ENCODE measurements around the gene PRKCH.
A peak's percentile ranks its signal among the peaks of the same experiment; 100 is the strongest.

The PRKCH gene

GRCh38 chr14:61575551-61576150, 254.3 kb downstream of the PRKCH start:
- TF ChIP-seq CTCF (conservative IDR thresholded peaks at IDR 0.05; ENCODE audit: low read length): no peak
- no peak for TF ChIP-seq EZH2phosphoT487 (IDR thresholded peaks at IDR 0.05; ENCODE audit: borderline replicate concordance)
- H3K79me2 ChIP-seq (ENCODE audit: insufficient read depth, low read length): no peaks in the 10 kb centered on the region
- H3K36me3 ChIP-seq (ENCODE audit: insufficient read depth, low read length): no peaks in the 10 kb centered on the region
- no peak overlapping the region for H3K9ac ChIP-seq (ENCODE audit: low read depth, low read length, poor library complexity, severe bottlenecking)
- peaks cover 7% of the 10 kb centered on the region for H3K4me1 ChIP-seq (ENCODE audit: insufficient read depth, low read length, poor library complexity, severe bottlenecking)
- H2AFZ ChIP-seq (ENCODE audit: low read length): no peak overlapping the region
- H3K9me2 ChIP-seq (replicated peaks; ENCODE audit: low read depth, low read length): no peaks in the 10 kb centered on the region
- H3F3A ChIP-seq (ENCODE audit: low read depth): no peaks in the 10 kb centered on the region
- no peaks in the 10 kb centered on the region for H3K9me3 ChIP-seq (ENCODE audit: insufficient read depth, low read depth, low read length)
- no peak overlapping the region for H3K4me3 ChIP-seq (ENCODE audit: low read length, poor library complexity, severe bottlenecking)
- H4K20me1 ChIP-seq (ENCODE audit: insufficient read depth, low read length, poor library complexity, severe bottlenecking): no peaks in the 10 kb centered on the region
- H3K4me2 ChIP-seq (ENCODE audit: low read depth, low read length, poor library complexity, severe bottlenecking): no peak overlapping the region
- H3K27me3 ChIP-seq (ENCODE audit: insufficient read depth, low read length, poor library complexity, severe bottlenecking): peaks cover 11% of the 10 kb centered on the region

- Histone ChIP-seq H2AFZ (ENCODE audit: low read length) (no peak overlapping the region), H3K36me3 (ENCODE audit: insufficient read depth, low read length) (no peaks in the 10 kb centered on the region), H3F3A (ENCODE audit: low read depth) (no peaks in the 10 kb centered on the region), H4K20me1 (ENCODE audit: insufficient read depth, low read length, poor library complexity, severe bottlenecking) (no peaks in the 10 kb centered on the region), H3K9me3 (ENCODE audit: insufficient read depth, low read depth, low read length) (no peaks in the 10 kb centered on the region), H3K4me3 (ENCODE audit: low read length, poor library complexity, severe bottlenecking) (no peak overlapping the region), H3K4me1 (ENCODE audit: insufficient read depth, low read length, poor library complexity, severe bottlenecking) (peaks cover 7% of the 10 kb centered on the region), H3K27me3 (ENCODE audit: insufficient read depth, low read length, poor library complexity, severe bottlenecking) (peaks cover 11% of the 10 kb centered on the region), H3K9ac (ENCODE audit: low read depth, low read length, poor library complexity, severe bottlenecking) (no peak overlapping the region), H3K79me2 (ENCODE audit: insufficient read depth, low read length) (no peaks in the 10 kb centered on the region), H3K4me2 (ENCODE audit: low read depth, low read length, poor library complexity, severe bottlenecking) (no peak overlapping the region), H3K9me2 (replicated peaks; ENCODE audit: low read depth, low read length) (no peaks in the 10 kb centered on the region)
- TF ChIP-seq EZH2phosphoT487 (IDR thresholded peaks at IDR 0.05; ENCODE audit: borderline replicate concordance) (no peak), CTCF (conservative IDR thresholded peaks at IDR 0.05; ENCODE audit: low read length) (no peak)
Measured at GRCh38 chr14:61577506-61577931, 256.1 kb downstream of the PRKCH start.

GRCh38 chr14:61578745-61579144, 257.4 kb downstream of the PRKCH start:
- H3K9me2 ChIP-seq (replicated peaks; ENCODE audit: low read depth, low read length): no peaks in the 10 kb centered on the region
- no peaks in the 10 kb centered on the region for H3F3A ChIP-seq (ENCODE audit: low read depth)
- H3K36me3 ChIP-seq (ENCODE audit: insufficient read depth, low read length): no peaks in the 10 kb centered on the region
- peaks cover 11% of the 10 kb centered on the region for H3K27me3 ChIP-seq (ENCODE audit: insufficient read depth, low read length, poor library complexity, severe bottlenecking)
- no peaks in the 10 kb centered on the region for H3K9me3 ChIP-seq (ENCODE audit: insufficient read depth, low read depth, low read length)
- peaks cover 7% of the 10 kb centered on the region for H3K4me1 ChIP-seq (ENCODE audit: insufficient read depth, low read length, poor library complexity, severe bottlenecking)
- no peak overlapping the region for H2AFZ ChIP-seq (ENCODE audit: low read length)
- no peak overlapping the region for H3K4me3 ChIP-seq (ENCODE audit: low read length, poor library complexity, severe bottlenecking)
- peak overlapping the region; percentile 33 for H3K4me2 ChIP-seq (ENCODE audit: low read depth, low read length, poor library complexity, severe bottlenecking)
- TF ChIP-seq CTCF (conservative IDR thresholded peaks at IDR 0.05; ENCODE audit: low read length) (no peak), EZH2phosphoT487 (IDR thresholded peaks at IDR 0.05; ENCODE audit: borderline replicate concordance) (no peak)
- no peaks in the 10 kb centered on the region for H4K20me1 ChIP-seq (ENCODE audit: insufficient read depth, low read length, poor library complexity, severe bottlenecking)
- no peak overlapping the region for H3K9ac ChIP-seq (ENCODE audit: low read depth, low read length, poor library complexity, severe bottlenecking)
- no peaks in the 10 kb centered on the region for H3K79me2 ChIP-seq (ENCODE audit: insufficient read depth, low read length)

All from Loucy (cell line).